K562 (cell line): ENCODE measurements around the gene SMIM29. TPM values are rescaled to one million over a fixed set of nuclear protein-coding genes. Genes with fewer than 3 reads are reported as not detected.

ENCODE experiments used
- ARID3A ChIP-seq: IDR thresholded peaks from 2 replicates; pipeline ENCODE4 v1.6.1; 2012; ENCODE audit warnings: low read depth, low read length, improper control_type of control experiment, borderline replicate concordance
- ARID4B ChIP-seq: sonication (generic); formaldehyde crosslinking; IDR thresholded peaks from 2 replicates; pipeline ENCODE4 v1.8.0; 2022; ENCODE audit warnings: mild to moderate bottlenecking, missing genetic modification reagents
- CTCF ChIP-seq, 3 experiments: IDR thresholded peaks in 2 of 3; conservative IDR thresholded peaks in 1 of 3; 2 replicates each; pipeline ENCODE4 v1.5.1; 2011 to 2012; ENCODE audit warnings: low read length in 3 of 3, mild to moderate bottlenecking in 3 of 3, control low read depth in 2 of 3, improper control_type of control experiment in 1 of 3, inconsistent platforms in 1 of 3, low read depth in 1 of 3, mixed read lengths in 1 of 3, moderate library complexity in 1 of 3; ENCODE audit not compliant: insufficient read depth in 2 of 3
- E2F6 ChIP-seq, 2 experiments: IDR thresholded peaks; 2 replicates each; pipeline ENCODE4 v1.6.1; 2011; ENCODE audit warnings: borderline replicate concordance in 1 of 2, control low read depth in 1 of 2, low read depth in 1 of 2, low read length in 1 of 2, mild to moderate bottlenecking in 1 of 2, mixed read lengths in 1 of 2, moderate library complexity in 1 of 2; ENCODE audit not compliant: insufficient read depth in 1 of 2, insufficient read length in 1 of 2, poor library complexity in 1 of 2, severe bottlenecking in 1 of 2; ENCODE audit errors: extremely low read depth in 1 of 2
- NFIX ChIP-seq: fragments of 250-450 bp; sonication (Bioruptor Pico); IDR thresholded peaks from 2 replicates; pipeline ENCODE4 v1.4.0; 2020; ENCODE audit warnings: low read depth, mild to moderate bottlenecking, moderate library complexity
- ZNF592 ChIP-seq: fragments of 450-650 bp; IDR thresholded peaks from 2 replicates; pipeline ENCODE4 v1.6.1; 2017; ENCODE audit warnings: antibody characterized with exemption, mild to moderate bottlenecking
- polyA plus RNA-seq, 8 experiments: library from polyadenylated mRNA; depleted of rRNA in 4 of 8; stranded (reverse) in 5 of 8; unstranded in 3 of 8; fragments of >200 nt; fragmentation: Nextera tagmentation in 2 of 8; fragmentation: Illumina TruSeq in 1 of 8; extraction: Ambion mirVana in 2 of 8; extraction: Trizol in 1 of 8; gene quantifications; 2 replicates each; pipeline versions ENCODE4 v1.2.1 to v1.2.3, GENCODE V29; 2011 to 2014; ENCODE audit warnings: inconsistent platforms in 1 of 8, missing spikeins in 1 of 8
- total RNA-seq, 7 experiments: library from RNA; depleted of rRNA in 6 of 7; stranded (reverse); fragments of >200 nt in 6 of 7; fragmentation: Illumina TruSeq in 2 of 7; extraction: Trizol in 2 of 7; gene quantifications; 2 replicates each; pipeline versions ENCODE4 v1.2.1 to v1.2.3, GENCODE V29; 2011 to 2021; ENCODE audit warnings: low replicate concordance in 1 of 7

Gene SMIM29
- total and polyA plus RNA-seq, 9 of the 15 experiments (the other 6 are each of a cell fraction or from before 2014, with no cell fraction given), result 6.5 to 36.7 (median 20.9) TPM

- TF ChIP-seq ARID4B (CRISPR knock-in tag) (no peak), ZNF592 (peak; percentile 38; the same call in 1 of the 2 replicates), NFIX (CRISPR knock-in tag) (no peak), E2F6 (IDR thresholded peaks at IDR 0.05; ENCODE audit: borderline replicate concordance in 1 of 2, extremely low read depth in 1 of 2, insufficient read depth in 1 of 2, insufficient read length in 1 of 2, low read depth in 1 of 2, low read length in 1 of 2, poor library complexity in 1 of 2, severe bottlenecking in 1 of 2) (peak in 1 of 2 experiments; percentile 31), ARID3A (no peak), CTCF (IDR thresholded peaks at IDR 0.05 in 2 of 3, conservative IDR thresholded peaks at IDR 0.05 in 1 of 3; ENCODE audit: insufficient read depth in 2 of 3, low read depth in 1 of 3, low read length in 3 of 3) (peak; percentile 20 to 45 (median 37); a peak in 3 of 6 replicates)
These were observed 21.8 kb downstream of the SMIM29 start (continued) for GRCh38 chr6:34226731-34227586.
